ENCODE measurements around the gene KCNJ12.
"Not testable (repeated sequence)": the region's sequence is repeated elsewhere in the genome, so short reads cannot be mapped to it uniquely, and the experiment has no call there.

The KCNJ12 gene

DNA sequence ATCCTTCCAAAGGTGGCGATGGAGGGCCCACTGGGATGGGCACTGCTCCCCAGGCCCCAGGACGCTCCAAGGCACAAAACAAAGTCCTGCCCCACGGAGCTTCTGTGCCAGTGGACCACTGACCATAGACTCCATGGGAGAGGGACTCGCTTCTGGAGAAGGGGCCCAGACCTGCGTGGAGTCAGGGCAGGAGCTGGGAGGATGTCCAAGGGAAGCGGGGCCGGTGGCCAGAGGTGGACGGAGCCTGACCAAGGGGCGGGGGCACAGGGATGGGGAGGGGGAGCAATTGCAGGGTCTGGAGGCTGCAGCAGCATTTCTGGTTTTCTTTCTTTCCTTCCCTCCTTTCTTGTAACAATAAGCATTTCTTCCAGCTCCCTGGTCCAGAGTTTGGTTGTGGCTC lies 14.1 kb downstream of the KCNJ12 start:
- DNase-seq, result no peak

DNA sequence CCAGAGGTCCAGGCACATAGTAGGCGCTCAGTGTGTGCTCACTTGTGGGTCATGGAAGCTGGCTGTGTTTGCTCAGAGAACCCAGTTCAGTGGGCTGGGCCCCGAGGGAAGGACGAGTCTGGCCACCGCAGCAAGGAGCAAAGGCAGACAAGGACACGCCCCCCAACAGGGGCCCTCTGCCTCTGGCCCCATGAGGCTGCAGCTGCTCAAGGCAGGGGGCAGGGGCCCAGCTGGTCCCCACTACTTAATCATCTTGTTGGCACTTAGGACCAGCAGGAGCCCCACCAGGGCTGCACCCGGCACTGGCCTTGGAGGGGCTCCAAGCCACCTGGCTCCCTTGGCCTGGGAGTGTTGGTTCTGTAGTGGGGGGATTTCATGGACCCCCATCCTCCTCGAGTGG lies 16.1 kb downstream of the KCNJ12 start:
- DNase-seq, result no peak

GRCh38 chr17:21394265-21394664 lies 18.1 kb downstream of the KCNJ12 start:
- DNase-seq, result no peak

- DNase-seq, result no peak
Observed at GRCh38 chr17:21395764-21396163, 19.6 kb downstream of the KCNJ12 start.

DNA sequence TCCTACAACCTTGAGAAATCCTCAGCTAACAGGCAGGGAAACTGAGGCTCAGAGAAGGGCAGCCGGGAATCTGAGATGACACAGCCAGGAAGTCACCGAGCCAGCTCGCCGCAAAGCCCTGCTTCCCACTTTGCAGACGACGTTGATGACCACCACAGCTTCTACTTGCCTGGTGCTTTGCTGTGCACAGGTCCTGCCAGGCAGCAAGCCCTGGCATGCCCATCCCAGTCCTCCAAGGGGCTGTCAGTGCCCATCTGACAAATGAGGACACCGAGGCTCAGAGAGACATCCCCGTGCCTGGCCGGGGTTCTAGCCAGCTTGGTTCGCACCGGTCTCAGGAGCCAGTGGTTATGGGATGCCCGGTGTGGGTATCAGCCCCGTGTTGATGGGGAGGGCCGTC lies 20.1 kb downstream of the KCNJ12 start:
- DNase-seq, result no peak

DNA sequence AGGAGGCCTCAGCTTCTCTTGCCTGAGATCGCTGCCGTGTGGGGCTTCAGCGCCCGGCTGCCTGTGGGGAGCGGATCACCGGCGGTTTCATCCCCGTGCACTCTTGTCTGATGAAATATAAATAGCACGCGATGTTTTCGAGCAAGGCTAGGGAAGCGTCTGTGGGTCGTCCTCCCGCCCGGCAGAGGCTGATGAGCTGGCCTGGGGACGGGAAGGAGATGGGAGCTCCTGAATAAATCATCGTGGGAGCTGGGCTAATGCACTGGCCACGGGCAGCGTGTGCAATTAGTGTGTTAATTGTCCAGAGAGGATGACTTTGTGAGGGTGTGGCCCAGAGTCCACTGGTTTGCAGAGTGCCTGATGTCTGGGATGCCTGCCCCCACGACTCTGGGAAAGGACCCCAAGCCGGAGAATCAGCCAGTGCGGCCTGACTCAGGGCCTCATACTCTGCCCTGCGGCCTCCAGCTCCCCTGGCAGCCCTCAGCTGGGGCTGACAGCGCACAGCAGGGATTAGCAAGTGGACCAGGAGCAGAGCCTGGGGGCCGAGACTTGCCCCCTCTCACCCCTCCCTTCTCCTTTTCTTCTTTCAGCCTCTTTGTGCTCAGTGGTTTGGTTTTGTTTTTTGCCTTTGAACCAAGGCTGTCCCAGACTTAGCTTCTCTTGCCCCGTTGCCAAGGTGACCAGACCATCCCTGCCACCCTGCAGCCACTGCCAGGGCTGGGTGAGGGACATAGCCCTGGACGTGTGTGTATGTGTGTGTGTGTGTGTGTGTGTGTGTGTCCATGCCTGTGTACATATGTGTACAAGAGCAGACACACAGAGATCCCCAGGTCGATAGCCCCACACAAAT lies 21.4 kb downstream of the KCNJ12 start:
- DNase-seq, result no peak

GRCh38 chr17:21399474-21400186 lies 23.5 kb downstream of the KCNJ12 start:
- DNase-seq, result no peak

GRCh38 chr17:21400187-21400569 lies 24.0 kb downstream of the KCNJ12 start:
- not testable (repeated sequence) for DNase-seq

GRCh38 chr17:21400816-21401593 lies 24.8 kb downstream of the KCNJ12 start:
- no peak for DNase-seq

- DNase-seq, result not testable (repeated sequence)
Observed at GRCh38 chr17:21402166-21402571, 26.0 kb downstream of the KCNJ12 start.

DNA sequence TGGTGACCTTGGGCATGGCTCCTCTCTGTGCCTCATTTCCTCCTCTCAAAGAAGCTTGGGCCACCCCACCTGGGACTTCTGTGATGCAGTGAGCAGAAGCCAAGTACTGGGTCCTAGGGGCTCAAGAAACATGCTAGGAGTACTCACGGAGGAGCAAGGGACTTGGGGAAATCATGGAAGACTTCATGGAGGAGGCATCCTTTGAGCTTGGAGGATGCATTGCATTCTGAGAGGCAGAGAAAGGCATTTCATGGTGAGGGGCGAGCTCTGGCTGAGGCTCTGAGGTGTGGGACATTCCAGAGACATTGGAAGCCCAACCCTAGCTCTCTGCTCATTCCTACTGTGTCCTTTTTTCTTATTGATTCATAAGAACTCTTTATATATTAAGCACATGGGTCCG lies 26.8 kb downstream of the KCNJ12 start:
- not testable (repeated sequence) for DNase-seq

GRCh38 chr17:21404106-21404505 lies 27.9 kb downstream of the KCNJ12 start:
- DNase-seq, result not testable (repeated sequence)

GRCh38 chr17:21404539-21404938 lies 28.4 kb downstream of the KCNJ12 start:
- DNase-seq, result not testable (repeated sequence)

DNA sequence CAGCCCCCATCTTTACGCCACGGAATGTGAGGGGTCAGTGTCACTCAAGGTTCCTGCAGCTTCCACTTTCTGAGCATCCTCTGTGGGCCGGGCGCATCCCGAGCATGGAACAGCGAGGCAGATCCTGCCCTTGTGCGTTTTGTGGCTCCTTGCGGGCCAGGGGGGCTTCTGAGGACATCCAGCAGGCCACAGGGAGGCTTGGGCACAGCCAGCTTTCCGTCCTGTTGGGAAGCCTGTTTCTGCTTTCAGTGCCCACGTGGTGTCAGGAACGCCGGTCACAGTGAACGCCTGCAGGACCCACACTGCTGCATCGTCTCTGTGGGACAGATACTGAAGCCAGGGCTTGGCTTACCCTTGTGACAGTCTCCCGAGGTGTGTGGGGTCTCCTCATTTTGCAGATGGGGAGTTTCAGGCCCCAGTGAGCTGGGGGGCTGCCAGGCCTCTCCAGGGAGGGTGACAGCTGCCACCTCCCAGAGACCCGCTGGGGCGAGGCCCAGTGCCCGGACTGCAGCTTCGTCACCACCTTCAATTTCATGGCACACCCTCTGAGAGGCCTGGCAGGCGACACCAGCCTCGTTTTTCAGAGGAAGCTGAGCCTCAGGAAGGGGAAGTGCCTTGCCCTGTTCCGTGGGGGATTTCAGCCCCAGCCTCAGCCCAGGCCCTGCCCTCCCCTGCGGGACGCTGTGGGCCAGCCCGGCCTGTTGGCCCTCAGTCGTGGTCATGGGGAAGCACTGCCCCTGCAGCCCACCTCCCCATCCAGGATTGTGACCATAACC lies 29.0 kb downstream of the KCNJ12 start:
- DNase-seq, result not testable (repeated sequence)

DNA sequence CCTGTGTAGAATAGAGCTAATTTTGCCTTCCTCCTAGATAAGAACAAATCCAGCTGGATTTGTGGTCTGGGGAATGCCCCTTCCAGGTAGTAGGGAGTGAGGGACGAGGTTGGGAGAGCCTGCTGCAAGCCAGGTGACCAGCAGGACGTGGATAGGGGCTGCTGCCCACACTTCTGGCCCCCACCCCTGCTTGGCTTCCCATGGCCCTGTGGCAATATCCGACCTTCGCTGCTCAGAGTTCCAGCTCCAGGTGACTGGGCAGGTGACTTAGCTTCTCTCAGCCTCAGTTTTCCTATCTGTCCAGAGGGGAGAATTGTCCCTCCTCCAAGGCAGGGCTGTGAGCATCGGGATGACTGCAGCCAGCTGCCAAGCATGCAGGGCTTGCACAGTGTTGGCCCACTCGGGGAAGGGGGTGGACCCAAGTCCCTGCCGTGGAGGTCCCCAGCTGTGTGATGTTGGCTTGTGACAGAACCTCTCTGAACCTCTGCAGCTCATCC lies 29.8 kb downstream of the KCNJ12 start:
- not testable (repeated sequence) for DNase-seq

GRCh38 chr17:21406616-21407404 lies 30.7 kb downstream of the KCNJ12 start:
- DNase-seq, result not testable (repeated sequence)

- not testable (repeated sequence) for DNase-seq
Observed at GRCh38 chr17:21407752-21408151, 31.6 kb downstream of the KCNJ12 start.

DNA sequence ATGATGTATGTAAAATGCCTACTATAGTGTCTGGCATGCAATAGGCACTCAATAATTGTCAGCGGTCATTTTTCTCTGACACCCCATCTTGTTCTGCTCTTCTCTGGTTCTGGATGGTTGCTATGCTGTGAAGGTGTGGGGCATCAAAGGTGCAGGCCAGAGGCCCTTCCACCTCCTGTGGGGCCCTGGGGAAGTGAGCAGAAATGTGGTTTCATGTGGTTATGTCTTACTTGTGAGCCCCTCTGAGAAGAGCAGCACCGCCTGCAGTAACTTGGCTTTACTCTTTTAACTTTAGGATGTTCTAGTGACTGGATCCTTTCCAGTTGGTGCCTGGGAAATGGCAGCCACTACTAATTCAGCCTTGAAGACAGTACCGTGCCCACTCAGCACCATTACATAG lies 32.1 kb downstream of the KCNJ12 start:
- DNase-seq, result not testable (repeated sequence)

DNA sequence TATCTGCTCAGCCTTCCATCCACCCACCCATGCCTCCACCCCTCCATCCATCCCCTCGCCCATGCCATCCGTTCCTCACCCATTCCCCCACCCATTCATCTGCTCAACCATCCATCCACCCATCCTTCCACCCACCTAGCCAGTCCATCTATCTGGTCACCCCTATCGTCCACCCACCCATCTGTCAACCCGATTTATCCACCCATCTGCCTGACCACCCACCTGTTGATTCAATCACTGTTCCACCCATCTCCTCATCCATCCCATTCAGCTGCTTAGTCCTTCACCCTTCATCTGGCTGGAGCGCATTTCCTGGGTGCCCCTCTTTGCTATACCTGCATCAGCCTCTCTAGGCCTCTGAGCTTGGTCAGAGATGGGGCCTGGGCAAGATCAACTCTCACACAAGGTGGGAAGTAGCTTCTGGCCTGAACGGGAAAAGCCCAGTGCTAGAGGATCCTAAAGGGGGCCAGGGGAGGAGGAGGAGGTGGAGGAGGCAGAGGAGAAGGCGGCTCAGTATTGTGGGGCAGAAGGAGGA lies 32.7 kb downstream of the KCNJ12 start:
- not testable (repeated sequence) for DNase-seq

- DNase-seq, result not testable (repeated sequence)
Observed at GRCh38 chr17:21409388-21409787, 33.2 kb downstream of the KCNJ12 start.

DNA sequence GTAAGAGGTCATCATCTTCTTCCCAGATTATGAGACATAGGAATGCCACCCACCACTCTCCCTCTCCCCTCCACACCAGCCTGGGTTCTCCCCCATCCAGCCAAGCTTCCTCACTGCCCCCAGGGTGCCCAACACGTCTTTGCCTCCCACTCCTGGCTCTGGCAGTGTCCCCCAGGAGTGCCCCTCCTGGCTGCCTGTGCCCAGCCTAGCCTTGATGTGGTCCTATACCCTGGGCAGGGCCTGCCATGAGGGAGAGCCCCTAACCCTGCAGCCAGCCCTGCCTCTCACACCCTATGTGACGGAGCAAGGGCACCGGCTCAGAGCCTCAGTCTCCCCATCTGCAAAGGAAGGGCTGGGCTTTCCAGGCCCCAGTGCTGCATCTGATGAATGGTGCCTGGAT lies 33.8 kb downstream of the KCNJ12 start:
- not testable (repeated sequence) for DNase-seq

Data from stimulated activated CD8-positive, alpha-beta memory T cell treated with anti-CD3 and anti-CD28 coated beads, Interleukin-4, amount 100 ng/mL, for 48 hours (primary cell).